OCI-LY7 (cell line): ENCODE measurements around the gene TULP4. TPM values are rescaled to one million over a fixed set of nuclear protein-coding genes. Genes with fewer than 3 reads are reported as not detected.

Experiments
- BruUV-seq: library from RNA; stranded (reverse); fragments of 400-500 nt; replicated peaks from 2 replicates; lab custom pipeline; 2021; lab: Mats Ljungman, UMichigan
- CTCF ChIA-PET: fragments of 300-600 bp; sonication (Branson Sonifier 250); formaldehyde crosslinking; loops from one replicate; lab custom pipeline; 2022; ENCODE audit warnings: antibody characterized with exemption; ENCODE audit not compliant: unreplicated experiment; lab: Charles Lee
- POLR2A ChIA-PET: fragments of 300-600 bp; sonication (Branson Sonifier 250); formaldehyde crosslinking; loops from one replicate; lab custom pipeline; 2022; ENCODE audit warnings: antibody characterized with exemption; lab: Charles Lee
- DNase-seq: peaks from one replicate; pipeline ENCODE4 v3.0.0-alpha.2; 2015; ENCODE audit warnings: low spot score
- H2AFZ ChIP-seq: fragments of 200-600 bp; sonication (generic), shearing (Covaris generic); 2 replicates; pipeline ENCODE4 v1.6.1; 2014; ENCODE audit warnings: mild to moderate bottlenecking, antibody characterized with exemption, low read length, moderate library complexity
- H3K27ac ChIP-seq: fragments of 200-600 bp; sonication (generic); 2 replicates; pipeline ENCODE4 v1.5.1; 2014; ENCODE audit warnings: mixed run types, low read depth, mild to moderate bottlenecking, moderate library complexity, low read length, inconsistent platforms; ENCODE audit not compliant: poor library complexity, severe bottlenecking
- H3K36me3 ChIP-seq: fragments of 200-600 bp; sonication (generic); 2 replicates; pipeline ENCODE4 v1.6.1; 2014; ENCODE audit warnings: mild to moderate bottlenecking, antibody characterized with exemption, low read length, moderate library complexity, mixed read lengths; ENCODE audit not compliant: insufficient read depth
- H3K4me1 ChIP-seq: fragments of 200-600 bp; sonication (generic); 2 replicates; pipeline ENCODE4 v1.5.1; 2014; ENCODE audit warnings: mild to moderate bottlenecking, low read length; ENCODE audit not compliant: insufficient read depth, poor library complexity, severe bottlenecking
- H3K4me2 ChIP-seq: fragments of 200-600 bp; sonication (generic); 2 replicates; pipeline ENCODE4 v1.6.1; 2014; ENCODE audit warnings: mild to moderate bottlenecking, low read length
- H3K4me3 ChIP-seq: fragments of 200-600 bp; sonication (generic); 2 replicates; pipeline ENCODE4 v1.5.1; 2014; ENCODE audit warnings: mild to moderate bottlenecking, low read depth, low read length; ENCODE audit not compliant: poor library complexity, severe bottlenecking
- H3K79me2 ChIP-seq: fragments of 200-600 bp; sonication (generic); 2 replicates; pipeline ENCODE4 v1.6.1; 2016; ENCODE audit warnings: low read depth, mild to moderate bottlenecking, low read length, moderate library complexity, mixed read lengths; ENCODE audit not compliant: insufficient read depth
- H3K9me2 ChIP-seq: fragments of 200-600 bp; sonication (generic); 2 replicates; pipeline ENCODE4 v1.6.1; 2016; ENCODE audit warnings: mild to moderate bottlenecking, low read length, mixed read lengths; ENCODE audit not compliant: insufficient read depth
- H3K9me3 ChIP-seq: fragments of 200-600 bp; sonication (generic); 2 replicates; pipeline ENCODE4 v1.6.1; 2014; ENCODE audit warnings: mild to moderate bottlenecking, mixed run types, low read length, mixed read lengths
- H4K20me1 ChIP-seq: fragments of 200-600 bp; sonication (generic); 2 replicates; pipeline ENCODE4 v1.6.1; 2014; ENCODE audit warnings: mild to moderate bottlenecking, antibody characterized with exemption, low read length, moderate library complexity, mixed read lengths; ENCODE audit not compliant: insufficient read depth
- CTCF ChIP-seq: fragments of 200-600 bp; sonication (generic); conservative IDR thresholded peaks from 2 replicates; pipeline ENCODE4 v1.5.1; 2014; ENCODE audit warnings: mild to moderate bottlenecking, antibody characterized with exemption, low read length, moderate library complexity, mixed read lengths
- EZH2phosphoT487 ChIP-seq: fragments of 200-600 bp; sonication (generic); IDR thresholded peaks from 2 replicates; pipeline ENCODE4 v1.6.1; 2018; ENCODE audit warnings: low read depth, borderline replicate concordance, mild to moderate bottlenecking, mixed run types, antibody characterized with exemption, low read length, moderate library complexity, mixed read lengths
- intact Hi-C: fragments of 100-400 bp; cut with micrococcal nuclease; formaldehyde crosslinking; loops from one replicate; pipeline ENCODE4 v1.10.0; 2022; ENCODE audit not compliant: unreplicated experiment
- total RNA-seq, 2 experiments: library from RNA; depleted of rRNA in 1 of 2; stranded (reverse); fragments of >200 nt in 1 of 2; shearing (Covaris generic) in 1 of 2; gene quantifications; 2 replicates each; pipeline ENCODE4 v1.2.3, GENCODE V29; 2014 to 2022

Gene TULP4
- total RNA-seq, 2 experiments from 2014 or later, result 62.1 to 64.8 TPM

- peaks cover 17% of the 10 kb centered on the region; the same call in 1 of the 2 replicates for H3K36me3 ChIP-seq
- no peaks in the 10 kb centered on the region for H3K9me3 ChIP-seq
- no peak overlapping the region for H2AFZ ChIP-seq
- H3K79me2 ChIP-seq, result no peaks in the 10 kb centered on the region
- BruUV-seq, result no TSS peak
- CTCF ChIA-PET, result no interaction called here
- POLR2A ChIA-PET, result interaction anchor here (0.6 kb wide), 1 partner anchor 175 kb away, joined by 3 read pairs; no protein-coding TSS in a partner anchor
- H3K9me2 ChIP-seq, result no peaks in the 10 kb centered on the region
- peaks cover 9% of the 10 kb centered on the region for H3K4me1 ChIP-seq
- no peak overlapping the region for H3K4me3 ChIP-seq
- H4K20me1 ChIP-seq, result no peaks in the 10 kb centered on the region
- H3K27ac ChIP-seq, result no peak overlapping the region
- no peak for DNase-seq
- no peak overlapping the region for H3K4me2 ChIP-seq
- TF ChIP-seq CTCF, result no peak
- no peak for TF ChIP-seq EZH2phosphoT487
- intact Hi-C loops, result no loop called here
Observed at GRCh38 chr6:158501360-158502262, 189.3 kb downstream of the TULP4 start.

- intact Hi-C loops, result no loop called here
- no peak for DNase-seq
- ChIA-PET POLR2A (interaction anchor here (0.6 kb wide), 1 partner anchor 176 kb away, joined by 3 read pairs; no protein-coding TSS in a partner anchor), CTCF (no interaction called here)
- Histone ChIP-seq H3K4me2 (no peak overlapping the region), H4K20me1 (no peaks in the 10 kb centered on the region), H3K27ac (no peak overlapping the region), H3K4me3 (no peak overlapping the region), H3K4me1 (peaks cover 9% of the 10 kb centered on the region), H3K36me3 (peaks cover 17% of the 10 kb centered on the region; the same call in 1 of the 2 replicates), H3K9me2 (no peaks in the 10 kb centered on the region), H2AFZ (no peak overlapping the region), H3K9me3 (no peaks in the 10 kb centered on the region), H3K79me2 (no peaks in the 10 kb centered on the region)
- no TSS peak for BruUV-seq
- TF ChIP-seq EZH2phosphoT487 (no peak), CTCF (no peak)
Observed at GRCh38 chr6:158502263-158502950, 190.1 kb downstream of the TULP4 start.
